ENCODE data around the gene PRKRA. TPM values are rescaled to one million over a fixed set of nuclear protein-coding genes. Genes with fewer than 3 reads are reported as not detected.

Gene PRKRA
- total and polyA plus RNA-seq, 9 of the 15 experiments (the other 6 are each of a cell fraction or from before 2014, with no cell fraction given) = 14.1 to 78.1 (median 52.3) TPM

DNA sequence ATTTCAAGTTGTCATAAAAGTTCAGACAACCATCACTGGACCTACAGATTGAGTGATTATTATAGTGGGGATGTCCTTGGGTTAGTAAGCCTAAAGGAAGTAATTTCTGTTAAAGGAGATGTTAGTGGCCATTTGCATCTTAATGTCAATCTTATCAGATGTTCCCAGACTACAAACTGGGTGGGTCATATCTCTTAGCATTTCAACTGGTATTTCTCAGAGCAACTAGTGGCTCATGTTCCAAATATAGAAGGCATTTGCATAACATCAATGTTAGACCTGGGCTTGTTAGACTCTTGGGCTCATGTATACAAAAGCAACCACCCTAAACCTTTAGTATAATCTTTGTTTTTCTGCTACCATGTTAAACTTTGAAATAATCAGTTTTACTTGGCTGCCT, 47.2 kb upstream of the PRKRA start (continued):
- TF ChIP-seq, protein P1, sequence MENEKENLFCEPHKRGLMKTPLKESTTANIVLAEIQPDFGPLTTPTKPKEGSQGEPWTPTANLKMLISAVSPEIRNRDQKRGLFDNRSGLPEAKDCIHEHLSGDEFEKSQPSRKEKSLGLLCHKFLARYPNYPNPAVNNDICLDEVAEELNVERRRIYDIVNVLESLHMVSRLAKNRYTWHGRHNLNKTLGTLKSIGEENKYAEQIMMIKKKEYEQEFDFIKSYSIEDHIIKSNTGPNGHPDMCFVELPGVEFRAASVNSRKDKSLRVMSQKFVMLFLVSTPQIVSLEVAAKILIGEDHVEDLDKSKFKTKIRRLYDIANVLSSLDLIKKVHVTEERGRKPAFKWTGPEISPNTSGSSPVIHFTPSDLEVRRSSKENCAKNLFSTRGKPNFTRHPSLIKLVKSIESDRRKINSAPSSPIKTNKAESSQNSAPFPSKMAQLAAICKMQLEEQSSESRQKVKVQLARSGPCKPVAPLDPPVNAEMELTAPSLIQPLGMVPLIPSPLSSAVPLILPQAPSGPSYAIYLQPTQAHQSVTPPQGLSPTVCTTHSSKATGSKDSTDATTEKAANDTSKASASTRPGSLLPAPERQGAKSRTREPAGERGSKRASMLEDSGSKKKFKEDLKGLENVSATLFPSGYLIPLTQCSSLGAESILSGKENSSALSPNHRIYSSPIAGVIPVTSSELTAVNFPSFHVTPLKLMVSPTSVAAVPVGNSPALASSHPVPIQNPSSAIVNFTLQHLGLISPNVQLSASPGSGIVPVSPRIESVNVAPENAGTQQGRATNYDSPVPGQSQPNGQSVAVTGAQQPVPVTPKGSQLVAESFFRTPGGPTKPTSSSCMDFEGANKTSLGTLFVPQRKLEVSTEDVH (IDR thresholded peaks at IDR 0.05; ENCODE audit: low read depth, partially characterized antibody) = no peak
- TF ChIP-seq, protein P2, sequence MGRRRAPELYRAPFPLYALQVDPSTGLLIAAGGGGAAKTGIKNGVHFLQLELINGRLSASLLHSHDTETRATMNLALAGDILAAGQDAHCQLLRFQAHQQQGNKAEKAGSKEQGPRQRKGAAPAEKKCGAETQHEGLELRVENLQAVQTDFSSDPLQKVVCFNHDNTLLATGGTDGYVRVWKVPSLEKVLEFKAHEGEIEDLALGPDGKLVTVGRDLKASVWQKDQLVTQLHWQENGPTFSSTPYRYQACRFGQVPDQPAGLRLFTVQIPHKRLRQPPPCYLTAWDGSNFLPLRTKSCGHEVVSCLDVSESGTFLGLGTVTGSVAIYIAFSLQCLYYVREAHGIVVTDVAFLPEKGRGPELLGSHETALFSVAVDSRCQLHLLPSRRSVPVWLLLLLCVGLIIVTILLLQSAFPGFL (CRISPR knock-in tag; IDR thresholded peaks at IDR 0.05) = no peak
- TF ChIP-seq SMARCB1 (IDR thresholded peaks at IDR 0.05; ENCODE audit: insufficient read length, low read depth) (peak; percentile 38), ZNF77 (CRISPR knock-in tag; IDR thresholded peaks at IDR 0.05) (no peak), SAFB2 (IDR thresholded peaks at IDR 0.05; ENCODE audit: borderline replicate concordance, low read depth, low read length, severe bottlenecking) (no peak), PURB (CRISPR knock-in tag; IDR thresholded peaks at IDR 0.05; ENCODE audit: low read depth) (no peak), ZNF589 (CRISPR knock-in tag; IDR thresholded peaks at IDR 0.05; ENCODE audit: low read depth) (no peak), MEIS2 (IDR thresholded peaks at IDR 0.05; ENCODE audit: partially characterized antibody) (peak; percentile 33), CREB1 (IDR thresholded peaks at IDR 0.05) (no peak), CREB1 (CRISPR knock-in tag; IDR thresholded peaks at IDR 0.05) (no peak), ZKSCAN3 (CRISPR knock-in tag; IDR thresholded peaks at IDR 0.05) (no peak), POLR2AphosphoS5 (IDR thresholded peaks at IDR 0.05; ENCODE audit: control insufficient read depth, insufficient read depth, low read depth, low read length) (0 out of 2 replicates have a peak, but pooled peaks have one; percentile 35), ZNF274 (IDR thresholded peaks at IDR 0.05; ENCODE audit: borderline replicate concordance, low read depth, low read length) (no peak), ZNF12 (CRISPR knock-in tag; IDR thresholded peaks at IDR 0.05) (no peak), TCF3 (CRISPR knock-in tag; IDR thresholded peaks at IDR 0.05) (peak; percentile 75), TEAD4 (IDR thresholded peaks at IDR 0.05; ENCODE audit: low read length) (peak; percentile 87), TEAD4 (CRISPR knock-in tag; IDR thresholded peaks at IDR 0.05; ENCODE audit: borderline replicate concordance) (no peak), SNIP1 (IDR thresholded peaks at IDR 0.05; ENCODE audit: low read depth) (no peak), BHLHE40 (IDR thresholded peaks at IDR 0.05; ENCODE audit: low read length) (no peak), FOXK1 (CRISPR knock-in tag; IDR thresholded peaks at IDR 0.05; ENCODE audit: borderline replicate concordance) (no peak), TCFL5 (CRISPR knock-in tag; conservative IDR thresholded peaks at IDR 0.05) (no peak), PML (IDR thresholded peaks at IDR 0.05; ENCODE audit: low read length) (peak; percentile 57; the same call in 1 of the 2 replicates), ZC3H4 (CRISPR knock-in tag; IDR thresholded peaks at IDR 0.05; ENCODE audit: borderline replicate concordance) (no peak)
- TF ChIP-seq, protein P3, sequence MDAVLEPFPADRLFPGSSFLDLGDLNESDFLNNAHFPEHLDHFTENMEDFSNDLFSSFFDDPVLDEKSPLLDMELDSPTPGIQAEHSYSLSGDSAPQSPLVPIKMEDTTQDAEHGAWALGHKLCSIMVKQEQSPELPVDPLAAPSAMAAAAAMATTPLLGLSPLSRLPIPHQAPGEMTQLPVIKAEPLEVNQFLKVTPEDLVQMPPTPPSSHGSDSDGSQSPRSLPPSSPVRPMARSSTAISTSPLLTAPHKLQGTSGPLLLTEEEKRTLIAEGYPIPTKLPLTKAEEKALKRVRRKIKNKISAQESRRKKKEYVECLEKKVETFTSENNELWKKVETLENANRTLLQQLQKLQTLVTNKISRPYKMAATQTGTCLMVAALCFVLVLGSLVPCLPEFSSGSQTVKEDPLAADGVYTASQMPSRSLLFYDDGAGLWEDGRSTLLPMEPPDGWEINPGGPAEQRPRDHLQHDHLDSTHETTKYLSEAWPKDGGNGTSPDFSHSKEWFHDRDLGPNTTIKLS (IDR thresholded peaks at IDR 0.05; ENCODE audit: borderline replicate concordance, low read depth) = no peak
- TF ChIP-seq, protein P4, sequence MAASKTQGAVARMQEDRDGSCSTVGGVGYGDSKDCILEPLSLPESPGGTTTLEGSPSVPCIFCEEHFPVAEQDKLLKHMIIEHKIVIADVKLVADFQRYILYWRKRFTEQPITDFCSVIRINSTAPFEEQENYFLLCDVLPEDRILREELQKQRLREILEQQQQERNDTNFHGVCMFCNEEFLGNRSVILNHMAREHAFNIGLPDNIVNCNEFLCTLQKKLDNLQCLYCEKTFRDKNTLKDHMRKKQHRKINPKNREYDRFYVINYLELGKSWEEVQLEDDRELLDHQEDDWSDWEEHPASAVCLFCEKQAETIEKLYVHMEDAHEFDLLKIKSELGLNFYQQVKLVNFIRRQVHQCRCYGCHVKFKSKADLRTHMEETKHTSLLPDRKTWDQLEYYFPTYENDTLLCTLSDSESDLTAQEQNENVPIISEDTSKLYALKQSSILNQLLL (CRISPR knock-in tag; IDR thresholded peaks at IDR 0.05; ENCODE audit: borderline replicate concordance) = no peak

All from K562 (cell line).